Left colon (tissue), 2 donors: ENCODE measurements around the gene PRAMEF1. TPM values are rescaled to one million over a fixed set of nuclear protein-coding genes. Genes with fewer than 3 reads are reported as not detected.
A peak's percentile ranks its signal among the peaks of the same experiment; 100 is the strongest.
"Not testable (repeated sequence)": the region's sequence is repeated elsewhere in the genome, so short reads cannot be mapped to it uniquely, and the experiment has no call there.

ENCODE experiments used
- ATAC-seq: fragments of 200-7000 bp; cut with Tn5 transposase; one replicate; pipeline ENCODE4 v1.9.1; 2020; ENCODE audit warnings: mild to moderate bottlenecking, moderate library complexity
- DNase-seq, 2 donors: peaks; one replicate each; pipeline ENCODE4 v3.0.0-alpha.2; 2020
- intact Hi-C, 2 donors: fragments of 100-400 bp; cut with DNase I in 1 of 2; cut with micrococcal nuclease in 1 of 2; formaldehyde crosslinking; loops; one replicate each; pipeline versions ENCODE4 v1.11.2 to v1.14.0; 2022; cut with DNase I, micrococcal nuclease
- total RNA-seq, 2 donors: library from RNA; stranded (reverse); fragmentation: NEBNext Ultra II Directional; extraction: Animal tissue kit (Norgen Biotek cat#: 25700); gene quantifications; one replicate each; pipeline ENCODE4 v1.2.1, GENCODE V29; 2021
- donor health status: DM: no; HTN: no; CAD: no.
- donor health status: DM: yes; HTN: yes; CAD: no.

PRAMEF1 gene
- total RNA-seq, 2 donors from 2014 or later = not detected

GRCh38 chr1:12773438-12773837, 17.8 kb upstream of the PRAMEF1 start, which contains the start of gene PRAMEF12:
Gene PRAMEF12, plus strand, starts transcription at chr1:12773738. Its CDS starts 1,130 bp downstream, at chr1:12774868.
- ATAC-seq = no peak
- intact Hi-C loops = no loop called here

GRCh38 chr1:12774801-12775345, 16.3 kb upstream of the PRAMEF1 start:
- no peak for DNase-seq
- ATAC-seq = no peak
- intact Hi-C loops = no loop called here

More at GRCh38 chr1:12773438-12773837, 17.8 kb upstream of the PRAMEF1 start, which contains the start of gene PRAMEF12:
- no peak for DNase-seq

GRCh38 chr1:12775443-12775842, 15.8 kb upstream of the PRAMEF1 start:
- ATAC-seq = no peak
- intact Hi-C loops = no loop called here

GRCh38 chr1:12776801-12777557, 14.2 kb upstream of the PRAMEF1 start:
- DNase-seq = no peak
- intact Hi-C loops = no loop called here
- no peak for ATAC-seq

More at GRCh38 chr1:12775443-12775842, 15.8 kb upstream of the PRAMEF1 start:
- no peak for DNase-seq

- DNase-seq (no peak), ATAC-seq (no peak)
- intact Hi-C loops = no loop called here
These were observed 13.1 kb upstream of the PRAMEF1 start for GRCh38 chr1:12778061-12778460.

- DNase-seq (no peak), ATAC-seq (no peak)
- intact Hi-C loops = no loop called here
These were observed 12.3 kb upstream of the PRAMEF1 start for GRCh38 chr1:12778907-12779306.

- DNase-seq, ATAC-seq, intact Hi-C loops: not testable (repeated sequence)
These were observed 9.7 kb upstream of the PRAMEF1 start for GRCh38 chr1:12781488-12781887.

GRCh38 chr1:12783783-12784182, 7.4 kb upstream of the PRAMEF1 start:
- DNase-seq, intact Hi-C loops, ATAC-seq: not testable (repeated sequence)

GRCh38 chr1:12784729-12785128, 6.5 kb upstream of the PRAMEF1 start:
- ATAC-seq, intact Hi-C loops: not testable (repeated sequence)
- DNase-seq = peak in 1 of 2 donors; percentile 8

GRCh38 chr1:12798911-12799310, 7.7 kb downstream of the PRAMEF1 start:
- no peak for ATAC-seq
- DNase-seq = no peak
- intact Hi-C loops = no loop called here

- intact Hi-C loops = no loop called here
- ATAC-seq (no peak), DNase-seq (no peak)
These were observed 8.5 kb downstream of the PRAMEF1 start for GRCh38 chr1:12799730-12800129.

GRCh38 chr1:12809933-12810332, 18.7 kb downstream of the PRAMEF1 start:
- intact Hi-C loops = no loop called here
- no peak for ATAC-seq

GRCh38 chr1:12810691-12811408, 19.7 kb downstream of the PRAMEF1 start:
- ATAC-seq (no peak), DNase-seq (no peak)
- intact Hi-C loops = no loop called here

More at GRCh38 chr1:12809933-12810332, 18.7 kb downstream of the PRAMEF1 start:
- no peak for DNase-seq

GRCh38 chr1:12811409-12811784, 20.2 kb downstream of the PRAMEF1 start:
- no peak for ATAC-seq
- no peak for DNase-seq
- intact Hi-C loops = no loop called here

- ATAC-seq, DNase-seq, intact Hi-C loops: not testable (repeated sequence)
These were observed 27.9 kb downstream of the PRAMEF1 start for GRCh38 chr1:12819061-12819460.

- ATAC-seq, intact Hi-C loops, DNase-seq: not testable (repeated sequence)
These were observed 40.1 kb downstream of the PRAMEF1 start, which contains the start of gene PRAMEF11 for GRCh38 chr1:12831310-12831709. Gene PRAMEF11, minus strand, starts transcription at chr1:12831410. Its CDS starts 2,621 bp downstream, at chr1:12828789.

- ATAC-seq, intact Hi-C loops, DNase-seq: not testable (repeated sequence)
These were observed 42.1 kb downstream of the PRAMEF1 start for GRCh38 chr1:12833251-12833650.
